HTR-8/SVneo (cell line): ENCODE measurements around the gene GCC2.

Source experiments
- DNase-seq: peaks from one replicate; pipeline ENCODE4 v3.0.0; 2011; ENCODE audit warnings: low spot score, mixed read lengths; ENCODE audit not compliant: insufficient read length
- FAIRE-seq: peaks from 2 replicates; lab custom pipeline; 2011; peaks lifted over from hg19 to GRCh38; lab: Jason Lieb, UNC

Gene GCC2, protein sequence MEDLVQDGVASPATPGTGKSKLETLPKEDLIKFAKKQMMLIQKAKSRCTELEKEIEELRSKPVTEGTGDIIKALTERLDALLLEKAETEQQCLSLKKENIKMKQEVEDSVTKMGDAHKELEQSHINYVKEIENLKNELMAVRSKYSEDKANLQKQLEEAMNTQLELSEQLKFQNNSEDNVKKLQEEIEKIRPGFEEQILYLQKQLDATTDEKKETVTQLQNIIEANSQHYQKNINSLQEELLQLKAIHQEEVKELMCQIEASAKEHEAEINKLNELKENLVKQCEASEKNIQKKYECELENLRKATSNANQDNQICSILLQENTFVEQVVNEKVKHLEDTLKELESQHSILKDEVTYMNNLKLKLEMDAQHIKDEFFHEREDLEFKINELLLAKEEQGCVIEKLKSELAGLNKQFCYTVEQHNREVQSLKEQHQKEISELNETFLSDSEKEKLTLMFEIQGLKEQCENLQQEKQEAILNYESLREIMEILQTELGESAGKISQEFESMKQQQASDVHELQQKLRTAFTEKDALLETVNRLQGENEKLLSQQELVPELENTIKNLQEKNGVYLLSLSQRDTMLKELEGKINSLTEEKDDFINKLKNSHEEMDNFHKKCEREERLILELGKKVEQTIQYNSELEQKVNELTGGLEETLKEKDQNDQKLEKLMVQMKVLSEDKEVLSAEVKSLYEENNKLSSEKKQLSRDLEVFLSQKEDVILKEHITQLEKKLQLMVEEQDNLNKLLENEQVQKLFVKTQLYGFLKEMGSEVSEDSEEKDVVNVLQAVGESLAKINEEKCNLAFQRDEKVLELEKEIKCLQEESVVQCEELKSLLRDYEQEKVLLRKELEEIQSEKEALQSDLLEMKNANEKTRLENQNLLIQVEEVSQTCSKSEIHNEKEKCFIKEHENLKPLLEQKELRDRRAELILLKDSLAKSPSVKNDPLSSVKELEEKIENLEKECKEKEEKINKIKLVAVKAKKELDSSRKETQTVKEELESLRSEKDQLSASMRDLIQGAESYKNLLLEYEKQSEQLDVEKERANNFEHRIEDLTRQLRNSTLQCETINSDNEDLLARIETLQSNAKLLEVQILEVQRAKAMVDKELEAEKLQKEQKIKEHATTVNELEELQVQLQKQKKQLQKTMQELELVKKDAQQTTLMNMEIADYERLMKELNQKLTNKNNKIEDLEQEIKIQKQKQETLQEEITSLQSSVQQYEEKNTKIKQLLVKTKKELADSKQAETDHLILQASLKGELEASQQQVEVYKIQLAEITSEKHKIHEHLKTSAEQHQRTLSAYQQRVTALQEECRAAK (N-terminal part only)

DNA sequence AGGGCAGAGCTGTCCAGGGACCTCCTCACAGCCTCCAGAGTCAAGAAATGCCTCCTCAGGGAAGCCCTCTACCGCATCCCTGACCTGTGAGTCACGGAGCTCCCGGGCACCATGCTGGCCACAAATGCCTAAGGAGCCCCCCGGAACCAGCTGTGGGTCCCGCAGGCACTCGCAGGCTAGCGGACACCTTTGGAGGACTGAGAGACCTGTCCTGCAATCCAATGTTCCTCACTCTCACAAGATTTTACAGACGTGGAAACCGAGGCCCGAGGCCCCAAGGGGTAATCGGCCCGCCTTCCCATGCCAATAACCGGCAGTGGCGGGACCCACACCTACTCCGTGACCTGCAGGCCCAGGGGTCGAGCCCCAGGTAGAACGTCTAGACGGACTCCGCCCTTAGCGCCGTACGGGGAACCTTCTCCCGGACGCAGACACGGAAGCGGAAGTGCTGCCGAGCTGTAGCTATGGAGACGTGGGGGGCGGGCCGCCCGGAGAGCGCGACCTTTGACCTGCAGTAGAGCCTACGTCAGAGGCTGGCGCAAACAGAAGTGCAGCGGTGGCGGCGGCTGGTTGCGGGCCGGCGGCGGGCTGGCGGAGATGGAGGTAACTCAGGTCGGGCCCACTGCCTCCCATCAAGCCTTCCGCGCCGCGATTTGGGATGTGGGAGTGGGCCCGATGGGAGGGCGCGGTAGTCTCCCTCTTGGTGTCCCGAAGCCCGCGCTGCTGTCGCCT, at the start of gene GCC2:
TSS of gene GCC2 (plus strand) at position 529 of the 732 bp plus-strand sequence. CDS start at position 598, 69 bp downstream.
- DNase-seq (peak; percentile 89), FAIRE-seq (peak; percentile 86)

DNA sequence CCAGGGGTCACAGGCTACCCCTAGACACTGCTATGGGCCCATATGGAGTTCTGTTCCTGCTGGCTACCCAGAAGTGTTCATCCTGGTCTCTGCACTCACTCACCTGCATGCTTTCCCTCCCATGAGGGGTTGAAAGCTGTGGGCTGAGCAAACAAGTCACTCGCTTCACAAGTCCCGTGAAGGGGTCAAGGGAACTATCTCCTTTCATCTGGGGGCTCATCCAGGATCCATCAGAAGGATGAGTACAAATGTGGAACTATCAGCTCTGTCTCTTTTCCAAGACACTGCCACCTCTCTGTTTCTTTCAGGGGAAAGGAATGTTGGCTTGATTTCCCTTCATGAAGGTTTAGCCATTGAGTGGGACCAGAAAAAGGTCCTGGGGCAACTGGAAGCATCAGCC, 49.5 kb upstream of the GCC2 start:
- no peak for DNase-seq
- no peak for FAIRE-seq

DNA sequence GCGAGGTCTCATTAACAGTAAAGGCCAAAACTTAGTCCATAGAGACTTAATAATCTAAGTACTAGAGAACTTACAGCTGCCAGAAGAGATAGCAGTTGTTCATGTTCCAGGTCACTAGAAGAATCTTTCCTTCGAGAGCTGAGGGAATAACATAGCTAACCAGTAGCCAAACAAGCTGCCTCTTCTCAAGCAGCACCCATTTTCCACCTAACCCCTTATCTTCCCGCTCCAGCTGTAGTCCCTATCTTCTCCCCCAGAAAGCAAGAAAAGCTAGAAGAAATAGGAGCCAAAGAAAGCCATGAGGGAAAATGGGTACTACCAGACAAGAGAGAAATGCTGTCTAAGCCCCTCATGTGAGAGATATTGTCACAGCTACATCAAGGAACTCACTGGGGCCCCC, 47.2 kb upstream of the GCC2 start:
- FAIRE-seq (no peak), DNase-seq (no peak)

DNA sequence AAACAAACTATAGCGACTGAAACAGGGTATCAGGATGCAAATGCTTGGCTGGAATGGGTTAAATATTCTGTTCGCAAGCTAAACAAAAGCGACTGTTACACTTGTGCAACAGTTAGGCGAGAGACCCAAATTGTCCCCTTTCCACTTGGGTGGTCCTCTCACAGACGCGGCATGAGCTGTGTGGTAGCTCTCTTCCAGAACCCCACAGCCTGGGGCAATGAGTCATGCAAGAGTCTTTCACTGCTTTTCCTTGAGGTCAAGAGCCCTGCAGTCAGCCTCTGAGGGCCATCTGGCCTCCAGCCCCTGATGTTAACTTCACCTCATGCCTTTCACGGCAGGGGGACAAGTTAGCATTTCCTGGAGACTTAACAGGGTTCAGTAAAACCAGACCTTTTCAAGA, 45.5 kb upstream of the GCC2 start:
- FAIRE-seq = peak; percentile 49
- DNase-seq = peak; percentile 17

DNA sequence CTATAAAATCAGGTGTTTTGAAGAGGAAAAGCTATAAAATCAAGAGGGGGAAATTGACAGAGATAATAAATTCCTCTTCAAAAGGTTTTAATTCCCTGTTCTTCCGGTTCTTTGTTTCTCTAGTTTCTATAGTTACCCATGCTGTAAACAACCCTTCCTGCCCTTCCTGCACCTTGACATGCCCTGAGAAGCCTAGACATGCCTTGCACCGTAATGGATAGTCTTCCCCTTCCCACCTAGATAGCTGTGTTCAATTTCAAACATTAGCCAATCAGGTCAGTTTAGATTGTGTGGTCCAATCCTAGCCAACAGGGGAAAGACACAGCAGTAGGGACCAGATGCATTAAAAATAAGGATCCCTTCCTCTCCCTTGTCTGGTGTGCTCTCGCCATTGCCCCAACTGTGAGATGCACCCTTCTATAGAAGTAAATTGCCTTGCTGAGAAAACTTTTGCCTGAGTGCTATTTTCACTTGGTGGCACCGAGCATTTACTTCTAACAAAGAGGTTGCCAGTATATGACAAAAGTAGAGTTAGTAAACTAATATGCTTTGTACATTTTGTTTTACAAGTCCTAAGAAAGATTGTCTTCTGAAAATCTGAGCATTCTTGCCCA, 44.1 kb upstream of the GCC2 start:
- DNase-seq (no peak), FAIRE-seq (no peak)

DNA sequence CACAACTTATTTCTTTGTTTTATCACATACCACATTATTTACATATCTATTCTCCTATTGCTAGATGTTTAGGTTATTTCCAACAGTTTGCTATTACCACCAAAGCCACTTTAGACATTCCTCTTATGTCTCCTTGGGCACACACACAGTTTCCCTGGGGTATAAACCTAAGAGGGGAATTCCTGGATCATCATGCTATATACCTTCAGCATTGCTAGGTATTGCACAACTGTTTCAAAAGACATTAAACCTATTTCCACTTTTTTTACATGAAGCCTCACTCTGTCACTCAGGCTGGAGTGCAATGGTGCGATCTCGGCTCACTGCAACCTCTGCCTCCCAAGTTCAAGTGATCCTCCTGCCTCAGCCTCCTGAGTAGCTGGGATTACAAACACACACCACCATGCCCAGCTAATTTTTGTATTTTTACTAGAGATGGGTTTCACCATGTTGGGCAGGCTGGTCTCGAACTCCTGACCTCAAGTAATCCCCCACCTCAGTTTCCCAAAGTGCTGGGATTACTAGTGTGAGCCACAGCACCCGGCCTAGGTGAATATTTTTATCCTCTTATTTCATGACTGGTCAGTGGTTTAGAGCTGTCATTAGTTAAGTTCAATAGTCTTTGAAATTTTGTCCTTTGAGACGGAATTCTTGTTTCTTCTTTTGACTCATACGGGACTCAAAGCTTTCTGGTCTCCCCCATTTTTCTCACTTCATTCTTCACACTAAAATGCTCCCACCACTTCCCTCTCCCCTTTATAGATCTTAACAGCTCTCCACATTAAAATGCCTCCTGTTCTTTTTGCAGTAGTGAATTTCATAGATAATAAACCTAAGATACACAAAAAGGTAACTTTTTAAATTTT, 40.9 kb upstream of the GCC2 start:
- no peak for FAIRE-seq

DNA sequence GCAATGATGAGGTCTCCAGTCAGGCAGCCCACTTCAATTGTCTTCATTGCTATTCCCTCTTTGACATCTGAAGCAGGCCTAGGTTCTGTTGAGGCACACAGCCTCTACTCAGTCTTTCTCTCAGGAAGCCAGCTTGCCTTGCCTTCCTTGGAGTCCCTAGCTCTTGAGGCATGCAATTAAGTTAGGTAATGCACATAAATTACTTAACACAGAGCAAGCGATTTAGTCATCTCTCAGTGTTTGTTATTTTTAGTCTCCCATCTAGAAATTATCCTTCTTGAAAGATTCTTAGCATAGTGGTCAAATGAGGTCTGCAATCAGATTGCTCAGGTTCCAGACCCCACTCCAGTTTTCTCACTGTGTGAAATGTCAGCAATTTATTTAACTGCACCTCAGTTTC, 39.2 kb upstream of the GCC2 start:
- no peak for DNase-seq
- no peak for FAIRE-seq

More for the DNA sequence above, 40.9 kb upstream of the GCC2 start:
- DNase-seq = no peak

DNA sequence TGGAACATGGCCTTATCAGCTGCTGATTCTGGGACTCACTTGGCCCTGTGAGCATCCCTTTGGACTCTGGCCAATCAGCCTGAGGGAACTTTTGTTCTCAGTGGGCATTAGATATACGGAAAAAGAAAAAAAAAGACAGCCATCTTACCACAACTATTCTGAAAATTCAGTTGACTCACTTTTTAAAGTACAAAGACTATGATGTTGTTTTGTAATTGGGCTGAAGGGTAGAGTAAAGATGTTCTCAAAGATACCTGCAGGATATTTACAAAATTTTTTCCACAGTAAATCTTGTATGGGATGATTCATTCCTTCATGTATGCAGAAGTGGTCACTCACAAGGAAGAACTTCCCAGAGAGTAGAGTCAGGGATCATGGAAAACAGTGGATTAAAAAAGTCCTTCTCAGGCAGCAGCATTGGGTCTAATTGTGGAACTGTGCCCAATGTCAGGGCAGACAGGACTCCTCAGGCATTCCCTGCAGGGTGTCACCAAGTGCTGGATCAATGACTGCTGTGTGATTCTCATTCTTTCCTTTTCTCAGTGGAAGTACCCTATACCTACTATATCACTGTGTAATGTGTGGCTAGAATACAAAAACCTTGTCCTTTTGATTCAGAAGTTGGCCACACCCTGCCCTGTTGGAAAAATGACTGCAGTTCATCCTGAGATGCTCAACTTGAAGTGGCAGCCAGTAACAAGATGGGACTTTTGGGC, 35.9 kb upstream of the GCC2 start:
- no peak for FAIRE-seq
- peak; percentile 85 for DNase-seq

DNA sequence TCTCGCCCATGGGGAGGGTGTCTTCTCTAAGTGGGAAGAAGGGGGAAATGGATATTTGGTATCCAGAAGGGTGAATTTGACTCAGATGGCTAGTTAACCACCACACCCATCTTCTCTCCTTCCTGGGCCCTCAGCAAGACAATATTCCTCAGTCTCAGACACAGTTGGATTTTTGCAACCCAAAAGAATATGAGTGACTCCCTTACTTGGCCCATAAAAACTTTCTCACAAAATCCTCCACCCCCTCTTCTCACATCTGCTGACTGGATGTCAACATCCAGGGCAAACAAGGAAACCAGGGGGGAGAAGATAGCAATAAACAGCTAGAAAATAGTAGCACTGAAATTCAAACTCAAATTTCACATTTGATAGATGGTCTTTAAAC, 35.3 kb upstream of the GCC2 start:
- DNase-seq (no peak), FAIRE-seq (no peak)

DNA sequence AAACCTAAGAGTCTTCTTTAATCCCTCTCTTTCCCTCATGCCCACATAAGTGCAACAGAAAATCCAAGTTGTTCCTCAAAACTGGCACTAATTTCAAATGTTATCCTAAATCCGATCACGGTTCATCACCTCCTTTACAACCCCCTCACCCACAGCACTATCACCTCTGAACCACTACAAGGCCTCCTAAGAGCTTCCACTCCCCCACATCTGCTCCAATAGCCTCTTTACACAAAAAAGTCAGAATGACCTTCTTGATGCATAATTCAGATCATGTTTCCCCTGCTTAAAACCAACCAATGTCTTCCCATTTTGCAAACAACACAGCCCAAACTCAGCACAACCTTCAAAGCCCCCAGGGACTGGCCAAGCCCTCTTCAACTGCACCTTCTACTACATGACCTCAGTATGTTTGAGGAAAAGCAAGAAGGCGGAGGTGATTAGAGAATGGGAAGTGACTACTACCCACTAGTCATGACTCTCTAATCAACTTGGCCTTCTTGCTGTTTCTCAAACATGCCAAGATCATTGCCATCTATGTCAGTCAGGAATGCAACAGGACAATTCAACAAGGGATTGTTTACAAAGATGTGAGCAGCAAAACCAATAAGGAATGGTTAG, 34.6 kb upstream of the GCC2 start:
- no peak for FAIRE-seq
- DNase-seq = no peak

DNA sequence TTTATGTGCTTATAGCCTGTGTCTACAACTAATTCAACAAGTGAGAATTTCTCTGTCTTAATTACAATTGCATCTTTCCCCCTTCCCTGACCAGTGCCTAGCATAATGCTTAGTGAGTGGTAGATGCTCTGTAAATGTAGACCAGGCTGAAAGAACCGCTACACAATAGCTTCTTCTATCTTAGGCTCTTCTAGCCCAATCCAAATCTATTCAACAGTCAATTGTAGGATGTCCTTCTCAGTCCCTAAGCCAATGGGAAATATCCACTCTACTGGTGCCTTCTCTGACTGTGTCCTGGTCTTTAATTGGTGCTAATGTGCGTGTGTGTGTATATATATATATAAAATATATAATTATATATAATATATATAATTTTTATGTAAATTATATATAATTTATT, 34.1 kb upstream of the GCC2 start:
- DNase-seq = no peak
- FAIRE-seq = no peak

DNA sequence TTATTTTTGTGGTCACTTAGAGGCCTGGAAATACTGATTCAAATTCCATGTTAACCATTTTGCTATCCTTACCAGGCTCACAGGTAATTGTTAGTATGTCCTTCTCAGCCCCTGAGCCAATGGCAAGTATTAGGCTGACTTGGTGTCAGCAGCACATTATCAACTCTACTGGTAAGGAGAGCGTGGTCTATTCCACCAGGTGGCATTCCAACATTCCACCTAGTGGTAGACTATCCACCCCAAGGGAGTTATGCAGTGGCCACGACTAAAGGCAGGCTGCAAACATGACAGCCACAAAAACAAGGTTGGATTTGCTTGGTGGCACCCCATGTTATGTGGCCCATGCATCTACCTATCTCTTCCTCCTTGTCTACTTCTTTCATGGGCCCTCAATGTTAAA, 31.8 kb upstream of the GCC2 start:
- DNase-seq (no peak), FAIRE-seq (no peak)

DNA sequence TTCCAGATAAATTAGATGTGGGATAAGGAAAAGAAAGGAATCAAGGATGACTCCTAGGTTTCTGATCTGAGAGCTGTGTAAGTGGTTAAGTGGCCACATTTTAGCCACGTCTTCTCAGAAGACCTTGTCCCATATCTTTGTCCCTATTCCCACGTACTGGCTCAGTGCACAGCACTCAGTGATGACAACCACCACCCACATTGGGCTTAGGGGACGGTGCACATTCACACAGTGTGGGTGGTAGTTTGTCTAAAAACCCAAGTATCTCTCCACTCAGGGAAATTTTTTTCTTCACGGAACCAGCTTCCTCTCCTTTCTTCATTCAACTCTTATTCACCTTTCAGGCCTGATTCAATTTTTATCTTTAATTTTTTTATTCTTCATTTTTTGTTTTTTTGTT, 30.6 kb upstream of the GCC2 start:
- DNase-seq (no peak), FAIRE-seq (no peak)

DNA sequence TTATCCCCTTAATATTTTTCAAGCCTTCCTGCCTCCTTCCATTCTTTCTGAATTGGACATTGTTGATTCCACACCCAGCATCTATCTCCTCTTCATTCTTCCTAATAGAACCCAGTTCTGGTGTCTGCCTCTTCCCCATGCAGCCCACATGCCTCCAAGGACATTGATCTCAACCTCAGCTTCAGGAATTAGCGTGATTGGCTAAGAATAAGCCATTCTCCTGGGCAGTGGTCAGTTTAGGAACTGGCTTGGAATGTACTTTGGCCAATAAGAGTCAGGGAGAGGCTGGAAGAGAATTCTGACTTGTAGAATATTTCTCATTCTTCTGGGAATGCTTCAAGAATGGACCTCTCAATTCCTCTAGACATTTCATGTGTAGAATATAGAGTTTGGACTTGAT, 25.9 kb upstream of the GCC2 start:
- no peak for FAIRE-seq
- DNase-seq = no peak

DNA sequence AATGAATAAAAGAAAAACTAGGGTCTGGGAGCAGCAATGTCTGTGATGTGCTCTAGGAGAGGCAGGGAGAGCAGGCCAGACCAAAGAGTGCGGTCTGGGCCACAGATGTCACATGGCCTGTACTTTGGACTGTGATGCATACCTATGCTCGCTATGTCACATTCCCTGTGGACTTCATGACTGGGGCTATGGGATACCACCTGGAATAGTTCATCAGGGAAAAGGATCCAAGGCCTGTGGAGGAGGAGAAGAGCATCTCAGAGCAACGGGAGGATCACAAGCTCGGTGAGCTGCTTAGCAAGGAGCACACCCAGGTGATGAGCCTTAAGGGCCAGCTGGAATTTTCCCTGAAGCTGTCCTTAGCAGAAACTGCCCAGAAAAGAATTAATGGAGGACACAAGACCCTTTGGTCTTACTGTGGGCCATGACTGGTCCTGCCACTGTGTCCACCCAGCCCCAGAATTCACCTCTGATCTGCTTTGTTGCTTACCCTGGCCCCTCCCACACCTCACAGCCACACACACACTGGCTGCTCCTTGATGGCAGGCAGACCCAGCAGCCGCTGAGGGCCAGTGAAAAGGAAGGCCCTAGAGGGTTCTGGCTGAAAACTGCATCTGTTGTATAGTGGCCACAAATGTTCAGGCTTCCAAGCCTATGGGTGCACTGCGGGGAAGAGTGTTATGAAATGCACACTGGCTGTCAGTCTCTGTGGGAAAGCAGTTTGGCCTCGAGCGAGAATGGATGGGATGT, 25.3 kb upstream of the GCC2 start:
- FAIRE-seq (no peak), DNase-seq (no peak)

DNA sequence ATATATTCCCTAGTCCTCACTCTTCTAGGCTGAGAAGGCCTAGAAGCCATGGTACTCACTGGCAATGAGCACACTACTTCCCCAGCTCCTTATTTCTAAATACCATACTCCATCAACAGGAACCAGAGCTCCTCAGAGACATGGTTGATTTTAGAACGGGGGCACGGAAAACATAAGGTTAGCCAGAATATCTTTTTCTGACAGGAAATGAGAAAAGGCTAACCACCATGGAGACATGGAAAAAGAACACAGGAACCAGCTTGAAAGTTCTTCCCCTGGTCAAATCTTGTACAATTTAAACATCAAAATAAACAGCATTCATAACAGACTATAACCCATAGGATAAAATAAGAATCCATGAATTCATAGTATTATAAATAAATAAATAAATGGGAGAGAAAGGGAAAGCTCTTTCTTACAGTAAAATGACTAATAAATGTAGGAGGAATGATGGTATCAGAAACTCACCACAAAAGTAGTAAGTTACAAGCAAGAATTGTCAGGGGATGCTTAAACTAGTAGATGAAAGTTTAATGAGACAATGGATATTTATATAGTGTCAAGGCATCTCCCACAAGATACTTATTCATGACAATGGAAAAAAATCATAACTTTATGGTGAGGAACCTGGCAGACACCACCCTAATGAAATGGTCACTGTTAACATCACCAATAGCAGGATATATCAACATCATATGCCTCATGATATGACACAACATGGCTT, 20.6 kb upstream of the GCC2 start:
- FAIRE-seq = no peak
- DNase-seq = no peak
